Measurements from ENCODE around the gene CCDC188.

The CCDC188 gene

GRCh38 chr22:20150381-20151275, at the start of gene CCDC188:
CCDC188 (minus strand) TSS chr22:20151055; CDS start chr22:20150986, 69 bp downstream.
- Histone ChIP-seq H3K27ac (no peak within 1 kb of the TSS), H3K4me3 (no peak within 1 kb of the TSS)
- no peak for TF ChIP-seq CTCF (IDR thresholded peaks at IDR 0.05)
- DNase-seq (ENCODE audit: low spot score) = no peak

GRCh38 chr22:20199906-20200305, 49.1 kb upstream of the CCDC188 start:
- Histone ChIP-seq H3K4me3 (no peak overlapping the region), H3K27ac (no peak overlapping the region)
- no peak for DNase-seq (ENCODE audit: low spot score)
- no peak for TF ChIP-seq CTCF (IDR thresholded peaks at IDR 0.05)

- DNase-seq (ENCODE audit: low spot score) = no peak
- Histone ChIP-seq H3K4me3 (no peak overlapping the region), H3K27ac (no peak overlapping the region)
- TF ChIP-seq CTCF (IDR thresholded peaks at IDR 0.05) = no peak
These were observed 48.6 kb upstream of the CCDC188 start for GRCh38 chr22:20199413-20199842.

- TF ChIP-seq CTCF (IDR thresholded peaks at IDR 0.05) = no peak
- DNase-seq (ENCODE audit: low spot score) = no peak
- Histone ChIP-seq H3K27ac (no peak overlapping the region), H3K4me3 (no peak overlapping the region)
These were observed 47.9 kb upstream of the CCDC188 start for GRCh38 chr22:20198557-20199319.

GRCh38 chr22:20197407-20198030, 46.7 kb upstream of the CCDC188 start:
- DNase-seq (ENCODE audit: low spot score) = no peak
- Histone ChIP-seq H3K4me3 (no peak overlapping the region), H3K27ac (no peak overlapping the region)
- no peak for TF ChIP-seq CTCF (IDR thresholded peaks at IDR 0.05)

GRCh38 chr22:20196094-20196842, 45.4 kb upstream of the CCDC188 start:
- Histone ChIP-seq H3K27ac (no peak overlapping the region), H3K4me3 (no peak overlapping the region)
- TF ChIP-seq CTCF (IDR thresholded peaks at IDR 0.05) = no peak
- DNase-seq (ENCODE audit: low spot score) = no peak
